Body of pancreas (tissue), 4 donors: ENCODE measurements around the gene USP31.

Experiments
- POLR2A ChIP-seq, 3 donors: fragments of 450-650 bp; IDR thresholded peaks; one replicate each; pipeline ENCODE4 v1.6.1; 2016; ENCODE audit warnings: antibody characterized with exemption in 3 of 3, mild to moderate bottlenecking in 2 of 3
- TF ChIP-seq, protein P1 (sequence below), 7 experiments: fragments of 450-650 bp in 4 of 7; fragments of 200-600 bp in 3 of 7; sonication (generic) in 3 of 7; IDR thresholded peaks; one replicate each; pipeline ENCODE4 v1.5.1; 2016 to 2019; ENCODE audit warnings: antibody characterized with exemption in 7 of 7

DNA sequence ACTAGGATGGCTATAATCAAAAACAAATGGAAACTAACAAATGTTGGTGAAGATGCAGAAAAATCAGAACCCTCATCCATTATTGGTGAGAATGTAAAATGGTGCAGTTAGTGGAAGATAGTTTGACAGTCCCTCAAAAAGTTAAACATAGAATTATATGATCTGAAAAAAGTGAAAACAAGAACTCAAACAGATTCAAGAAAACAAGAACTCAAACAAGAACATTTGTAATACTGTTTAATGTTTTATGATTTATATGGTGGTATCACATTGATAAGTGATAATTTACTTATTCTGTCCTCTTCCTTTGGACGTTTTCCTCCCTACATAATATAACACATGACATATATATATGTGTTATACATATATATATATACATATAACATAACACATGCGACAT lies 12.0 kb downstream of the USP31 start:
- TF ChIP-seq, protein P1, sequence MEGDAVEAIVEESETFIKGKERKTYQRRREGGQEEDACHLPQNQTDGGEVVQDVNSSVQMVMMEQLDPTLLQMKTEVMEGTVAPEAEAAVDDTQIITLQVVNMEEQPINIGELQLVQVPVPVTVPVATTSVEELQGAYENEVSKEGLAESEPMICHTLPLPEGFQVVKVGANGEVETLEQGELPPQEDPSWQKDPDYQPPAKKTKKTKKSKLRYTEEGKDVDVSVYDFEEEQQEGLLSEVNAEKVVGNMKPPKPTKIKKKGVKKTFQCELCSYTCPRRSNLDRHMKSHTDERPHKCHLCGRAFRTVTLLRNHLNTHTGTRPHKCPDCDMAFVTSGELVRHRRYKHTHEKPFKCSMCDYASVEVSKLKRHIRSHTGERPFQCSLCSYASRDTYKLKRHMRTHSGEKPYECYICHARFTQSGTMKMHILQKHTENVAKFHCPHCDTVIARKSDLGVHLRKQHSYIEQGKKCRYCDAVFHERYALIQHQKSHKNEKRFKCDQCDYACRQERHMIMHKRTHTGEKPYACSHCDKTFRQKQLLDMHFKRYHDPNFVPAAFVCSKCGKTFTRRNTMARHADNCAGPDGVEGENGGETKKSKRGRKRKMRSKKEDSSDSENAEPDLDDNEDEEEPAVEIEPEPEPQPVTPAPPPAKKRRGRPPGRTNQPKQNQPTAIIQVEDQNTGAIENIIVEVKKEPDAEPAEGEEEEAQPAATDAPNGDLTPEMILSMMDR (IDR thresholded peaks at IDR 0.05): no peak
- no peak for TF ChIP-seq POLR2A (IDR thresholded peaks at IDR 0.05)
